ENCODE data around the gene AP2B1. TPM values are rescaled to one million over a fixed set of nuclear protein-coding genes. Genes with fewer than 3 reads are reported as not detected.
A peak's percentile ranks its signal among the peaks of the same experiment; 100 is the strongest.

The AP2B1 gene
- total and polyA plus RNA-seq, 7 donors, result 43.2 to 86.4 (median 53.1) TPM

DNA sequence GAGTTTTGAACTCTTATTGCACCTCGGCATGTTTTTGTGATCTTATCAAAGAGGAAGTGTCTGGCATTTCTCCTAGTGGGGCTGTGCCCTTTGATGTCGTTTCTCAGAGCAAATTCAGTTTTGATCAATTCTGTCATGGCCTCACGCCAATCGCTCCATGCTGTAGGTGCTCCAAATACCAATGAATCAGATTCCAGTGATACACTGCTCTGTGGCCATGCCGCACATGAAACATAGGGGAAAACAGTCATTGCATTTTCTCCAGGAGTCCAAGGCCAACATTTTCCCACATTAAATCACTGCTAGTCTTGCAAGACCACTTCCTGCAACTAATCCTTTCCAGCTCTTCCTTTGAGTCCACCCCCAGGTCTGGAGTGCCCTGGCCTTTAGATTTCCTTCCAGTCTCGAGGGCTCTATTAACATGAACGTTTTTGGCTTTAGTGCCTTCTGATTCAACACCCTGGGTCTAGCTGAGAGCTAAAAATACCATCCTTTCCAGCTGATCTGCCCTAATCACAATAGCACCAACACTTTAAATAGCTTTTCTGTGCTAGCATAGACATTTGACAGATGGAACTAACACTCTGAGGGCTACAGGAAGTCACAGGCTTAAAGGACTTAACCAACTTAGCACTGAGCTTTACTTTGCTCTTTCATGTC is 126.1 kb downstream of the AP2B1 start:
- Histone ChIP-seq H3K27me3 (no peaks in the 10 kb centered on the region), H3K4me1 (peaks cover 0 to 19% (median 14%) of the 10 kb centered on the region in 4 donors), H3K4me3 (no peak overlapping the region), H3K27ac (peak overlapping the region in 1 of 4 donors; percentile 61), H3K9me3 (no peaks in the 10 kb centered on the region), H3K36me3 (peaks cover 0 to 65% (median 17%) of the 10 kb centered on the region in 4 donors)
- WGBS, 2 donors, result 13 to 29% methylated on average over 7 of the region's 7 CpGs
- intact Hi-C loops (cut with DNase I), result no loop called here
- TF ChIP-seq, protein P1, sequence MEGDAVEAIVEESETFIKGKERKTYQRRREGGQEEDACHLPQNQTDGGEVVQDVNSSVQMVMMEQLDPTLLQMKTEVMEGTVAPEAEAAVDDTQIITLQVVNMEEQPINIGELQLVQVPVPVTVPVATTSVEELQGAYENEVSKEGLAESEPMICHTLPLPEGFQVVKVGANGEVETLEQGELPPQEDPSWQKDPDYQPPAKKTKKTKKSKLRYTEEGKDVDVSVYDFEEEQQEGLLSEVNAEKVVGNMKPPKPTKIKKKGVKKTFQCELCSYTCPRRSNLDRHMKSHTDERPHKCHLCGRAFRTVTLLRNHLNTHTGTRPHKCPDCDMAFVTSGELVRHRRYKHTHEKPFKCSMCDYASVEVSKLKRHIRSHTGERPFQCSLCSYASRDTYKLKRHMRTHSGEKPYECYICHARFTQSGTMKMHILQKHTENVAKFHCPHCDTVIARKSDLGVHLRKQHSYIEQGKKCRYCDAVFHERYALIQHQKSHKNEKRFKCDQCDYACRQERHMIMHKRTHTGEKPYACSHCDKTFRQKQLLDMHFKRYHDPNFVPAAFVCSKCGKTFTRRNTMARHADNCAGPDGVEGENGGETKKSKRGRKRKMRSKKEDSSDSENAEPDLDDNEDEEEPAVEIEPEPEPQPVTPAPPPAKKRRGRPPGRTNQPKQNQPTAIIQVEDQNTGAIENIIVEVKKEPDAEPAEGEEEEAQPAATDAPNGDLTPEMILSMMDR (IDR thresholded peaks at IDR 0.05), result no peak
- TF ChIP-seq EP300 (IDR thresholded peaks at IDR 0.05), result no peak
- TF ChIP-seq POLR2A (IDR thresholded peaks at IDR 0.05), result no peak
- TF ChIP-seq POLR2AphosphoS5 (IDR thresholded peaks at IDR 0.05), result no peak
- DNase-seq, result no peak

DNA sequence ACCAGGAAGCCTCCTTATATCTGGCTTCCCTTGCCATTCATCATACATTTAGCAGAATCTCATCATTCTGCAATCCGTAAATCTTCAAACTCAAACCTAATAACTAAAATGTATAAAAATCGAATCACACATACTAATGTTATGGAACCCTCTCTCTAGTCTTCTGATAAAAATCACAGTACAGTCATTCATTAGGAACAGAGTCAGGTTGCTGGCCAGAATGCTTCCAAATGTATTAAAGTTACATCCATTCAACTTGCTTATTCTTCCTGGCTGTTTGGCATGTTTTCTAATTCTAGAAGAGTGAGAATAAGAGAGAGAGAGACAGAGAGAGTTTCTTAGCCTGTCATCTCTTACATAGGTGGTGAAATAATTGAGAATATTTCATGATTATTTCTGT is 127.9 kb downstream of the AP2B1 start:
- H3K4me1 ChIP-seq, result peaks cover 0 to 21% (median 15%) of the 10 kb centered on the region in 4 donors
- H3K9me3 ChIP-seq, result no peaks in the 10 kb centered on the region
- DNase-seq, result no peak
- 92 to 93% methylated on average over 2 of the region's 2 CpGs for WGBS, 2 donors
- TF ChIP-seq, protein P1 (IDR thresholded peaks at IDR 0.05), result no peak
- TF ChIP-seq EP300 (IDR thresholded peaks at IDR 0.05) (no peak), POLR2AphosphoS5 (IDR thresholded peaks at IDR 0.05) (no peak), POLR2A (IDR thresholded peaks at IDR 0.05) (no peak)
- peaks cover 0 to 59% (median 13%) of the 10 kb centered on the region in 4 donors for H3K36me3 ChIP-seq
- no peaks in the 10 kb centered on the region for H3K27me3 ChIP-seq
- peak overlapping the region in 1 of 4 donors; percentile 81 for H3K27ac ChIP-seq
- no peak overlapping the region for H3K4me3 ChIP-seq
- intact Hi-C loops (cut with DNase I), result no loop called here

DNA sequence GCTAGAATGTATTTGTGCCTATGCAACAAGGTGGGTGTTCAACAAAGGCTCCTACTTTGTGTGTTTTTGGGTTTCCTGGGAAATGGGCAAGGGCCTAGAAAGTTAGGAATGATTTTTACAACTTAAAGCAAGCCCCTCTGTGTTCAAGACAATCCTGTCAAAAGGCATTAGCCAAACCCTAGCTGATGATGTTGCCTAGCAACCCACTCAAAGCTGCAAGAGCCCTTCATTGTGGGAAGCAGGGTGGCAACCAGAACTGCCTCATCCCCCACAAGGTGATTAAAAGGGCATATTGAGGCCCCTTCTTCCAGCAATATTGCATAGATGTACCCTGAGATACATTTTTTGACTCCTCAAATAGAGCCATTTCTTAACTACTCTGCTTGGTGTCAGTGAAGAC is 128.3 kb downstream of the AP2B1 start:
- TF ChIP-seq EP300 (IDR thresholded peaks at IDR 0.05) (no peak), POLR2A (IDR thresholded peaks at IDR 0.05) (no peak), POLR2AphosphoS5 (IDR thresholded peaks at IDR 0.05) (no peak)
- TF ChIP-seq, protein P1 (IDR thresholded peaks at IDR 0.05), result no peak
- Histone ChIP-seq H3K4me3 (no peak overlapping the region), H3K36me3 (peaks cover 0 to 57% (median 9%) of the 10 kb centered on the region in 4 donors), H3K27me3 (no peaks in the 10 kb centered on the region), H3K27ac (peak overlapping the region in 1 of 4 donors; percentile 81), H3K4me1 (peaks cover 0 to 21% (median 15%) of the 10 kb centered on the region in 4 donors), H3K9me3 (no peaks in the 10 kb centered on the region)
- DNase-seq, result no peak
- intact Hi-C loops (cut with DNase I), result no loop called here

DNA sequence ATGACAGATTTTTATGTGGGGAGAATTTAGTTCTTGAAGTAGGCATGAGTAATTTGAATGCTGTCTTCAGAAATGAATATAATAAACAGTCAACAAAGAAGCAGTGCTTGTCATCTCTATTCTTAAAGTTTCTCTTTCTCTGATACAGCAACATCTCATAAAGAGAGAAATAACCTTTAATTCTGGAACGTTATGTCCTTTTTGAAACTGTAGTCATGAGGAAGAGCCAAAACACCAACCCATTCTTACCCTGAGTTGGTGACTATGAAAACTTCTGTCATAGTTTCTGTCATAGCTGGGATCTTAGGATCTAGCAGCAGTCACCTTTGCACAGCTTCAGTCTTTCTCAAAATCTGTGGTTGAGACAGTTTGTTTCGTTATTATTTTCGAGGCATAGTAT is 129.1 kb downstream of the AP2B1 start:
- Histone ChIP-seq H3K9me3 (no peaks in the 10 kb centered on the region), H3K36me3 (peaks cover 0 to 49% (median 6%) of the 10 kb centered on the region in 4 donors), H3K4me1 (peaks cover 0 to 21% (median 15%) of the 10 kb centered on the region in 4 donors), H3K27ac (peak overlapping the region in 2 of 4 donors; percentile 49 to 81), H3K4me3 (no peak overlapping the region), H3K27me3 (no peaks in the 10 kb centered on the region)
- TF ChIP-seq EP300 (IDR thresholded peaks at IDR 0.05) (no peak), POLR2A (IDR thresholded peaks at IDR 0.05) (no peak), POLR2AphosphoS5 (IDR thresholded peaks at IDR 0.05) (no peak)
- TF ChIP-seq, protein P1 (IDR thresholded peaks at IDR 0.05), result no peak
- WGBS, 2 donors, result 92 to 93% methylated on average over 3 of the region's 3 CpGs
- intact Hi-C loops (cut with DNase I), result no loop called here
- DNase-seq, result no peak

Data from sigmoid colon (tissue), 7 donors.